ENCODE measurements around the gene FAM114A2.
"Not testable (repeated sequence)": the region's sequence is repeated elsewhere in the genome, so short reads cannot be mapped to it uniquely, and the experiment has no call there.

The FAM114A2 gene

GRCh38 chr5:154078272-154078671 lies 39.6 kb upstream of the FAM114A2 start:
- TF ChIP-seq CTCF (IDR thresholded peaks at IDR 0.05; ENCODE audit: control insufficient read depth, extremely low read depth, insufficient read depth), result no peak
- H3K4me3 ChIP-seq (ENCODE audit: low read depth, low read length), result no peak overlapping the region
- DNase-seq (ENCODE audit: low read depth), result no peak

- no peak for DNase-seq (ENCODE audit: low read depth)
- no peak for TF ChIP-seq CTCF (IDR thresholded peaks at IDR 0.05; ENCODE audit: control insufficient read depth, extremely low read depth, insufficient read depth)
- H3K4me3 ChIP-seq (ENCODE audit: low read depth, low read length), result no peak overlapping the region
Measured at GRCh38 chr5:154077696-154078095, 39.0 kb upstream of the FAM114A2 start.

GRCh38 chr5:154076240-154076922 lies 37.7 kb upstream of the FAM114A2 start:
- H3K4me3 ChIP-seq (ENCODE audit: low read depth, low read length), result no peak overlapping the region
- no peak for TF ChIP-seq CTCF (IDR thresholded peaks at IDR 0.05; ENCODE audit: control insufficient read depth, extremely low read depth, insufficient read depth)
- DNase-seq (ENCODE audit: low read depth), result no peak

- peak overlapping the region; percentile 10; the same call in 1 of the 2 replicates for H3K4me3 ChIP-seq (ENCODE audit: low read depth, low read length)
- no peak for DNase-seq (ENCODE audit: low read depth)
- TF ChIP-seq CTCF (IDR thresholded peaks at IDR 0.05; ENCODE audit: control insufficient read depth, extremely low read depth, insufficient read depth), result peak; percentile 96
Measured at GRCh38 chr5:154072414-154073171, 33.9 kb upstream of the FAM114A2 start.

GRCh38 chr5:154071799-154072413 lies 33.2 kb upstream of the FAM114A2 start:
- H3K4me3 ChIP-seq (ENCODE audit: low read depth, low read length), result peak overlapping the region; percentile 10; the same call in 1 of the 2 replicates
- TF ChIP-seq CTCF (IDR thresholded peaks at IDR 0.05; ENCODE audit: control insufficient read depth, extremely low read depth, insufficient read depth), result no peak
- DNase-seq (ENCODE audit: low read depth), result no peak

- DNase-seq (ENCODE audit: low read depth), result not testable (repeated sequence)
Measured at GRCh38 chr5:154069854-154070253, 31.1 kb upstream of the FAM114A2 start.

GRCh38 chr5:154065971-154066370 lies 27.3 kb upstream of the FAM114A2 start:
- H3K4me3 ChIP-seq (ENCODE audit: low read depth, low read length), result no peak overlapping the region
- no peak for DNase-seq (ENCODE audit: low read depth)
- TF ChIP-seq CTCF (IDR thresholded peaks at IDR 0.05; ENCODE audit: control insufficient read depth, extremely low read depth, insufficient read depth), result no peak

More at GRCh38 chr5:154069854-154070253, 31.1 kb upstream of the FAM114A2 start:
- H3K4me3 ChIP-seq (ENCODE audit: low read depth, low read length), result not testable (repeated sequence)

Data from LNCaP clone FGC (cell line).